ENCODE results near the gene MEF2A.

- TF ChIP-seq, protein P1, sequence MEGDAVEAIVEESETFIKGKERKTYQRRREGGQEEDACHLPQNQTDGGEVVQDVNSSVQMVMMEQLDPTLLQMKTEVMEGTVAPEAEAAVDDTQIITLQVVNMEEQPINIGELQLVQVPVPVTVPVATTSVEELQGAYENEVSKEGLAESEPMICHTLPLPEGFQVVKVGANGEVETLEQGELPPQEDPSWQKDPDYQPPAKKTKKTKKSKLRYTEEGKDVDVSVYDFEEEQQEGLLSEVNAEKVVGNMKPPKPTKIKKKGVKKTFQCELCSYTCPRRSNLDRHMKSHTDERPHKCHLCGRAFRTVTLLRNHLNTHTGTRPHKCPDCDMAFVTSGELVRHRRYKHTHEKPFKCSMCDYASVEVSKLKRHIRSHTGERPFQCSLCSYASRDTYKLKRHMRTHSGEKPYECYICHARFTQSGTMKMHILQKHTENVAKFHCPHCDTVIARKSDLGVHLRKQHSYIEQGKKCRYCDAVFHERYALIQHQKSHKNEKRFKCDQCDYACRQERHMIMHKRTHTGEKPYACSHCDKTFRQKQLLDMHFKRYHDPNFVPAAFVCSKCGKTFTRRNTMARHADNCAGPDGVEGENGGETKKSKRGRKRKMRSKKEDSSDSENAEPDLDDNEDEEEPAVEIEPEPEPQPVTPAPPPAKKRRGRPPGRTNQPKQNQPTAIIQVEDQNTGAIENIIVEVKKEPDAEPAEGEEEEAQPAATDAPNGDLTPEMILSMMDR (IDR thresholded peaks at IDR 0.05), result no peak
- TF ChIP-seq EP300 (IDR thresholded peaks at IDR 0.05) (no peak), POLR2A (IDR thresholded peaks at IDR 0.05) (no peak)
Measured at GRCh38 chr15:99673111-99673510, 107.3 kb downstream of the MEF2A start.
